ENCODE measurements around the gene DHCR24.

GRCh38 chr1:54927472-54928240 is 40.7 kb upstream of the DHCR24 start:
- TF ChIP-seq CTCF (conservative IDR thresholded peaks at IDR 0.05): no peak
- no peak for TF ChIP-seq ZFX (IDR thresholded peaks at IDR 0.05)
